Rectal smooth muscle tissue (tissue), 1 donor: ENCODE data around the gene EVI5L.

Experiments used
- H3K27ac ChIP-seq: one replicate; pipeline ENCODE4 v1.7.0; 2013; ENCODE audit warnings: low read depth, low read length, inconsistent platforms
- H3K27me3 ChIP-seq: one replicate; pipeline ENCODE4 v1.7.0; 2013; ENCODE audit warnings: low read length; ENCODE audit not compliant: control insufficient read depth, insufficient read depth
- H3K36me3 ChIP-seq: one replicate; pipeline ENCODE4 v1.7.0; 2013; ENCODE audit warnings: low read length; ENCODE audit not compliant: control insufficient read depth, insufficient read depth
- H3K4me1 ChIP-seq: one replicate; pipeline ENCODE4 v1.7.0; 2013; ENCODE audit warnings: low read length; ENCODE audit not compliant: control insufficient read depth, insufficient read depth
- H3K4me3 ChIP-seq: one replicate; pipeline ENCODE4 v1.7.0; 2013; ENCODE audit warnings: low read length
- H3K9ac ChIP-seq: one replicate; pipeline ENCODE4 v1.7.0; 2013; ENCODE audit warnings: low read length

EVI5L gene

GRCh38 chr19:7913652-7914051 is 83.6 kb downstream of the EVI5L start:
- H3K27ac ChIP-seq, result no peak overlapping the region
- H3K36me3 ChIP-seq, result peaks cover 15% of the 10 kb centered on the region
- H3K27me3 ChIP-seq, result peaks cover 26% of the 10 kb centered on the region
- no peak overlapping the region for H3K4me3 ChIP-seq
- no peaks in the 10 kb centered on the region for H3K4me1 ChIP-seq
- no peak overlapping the region for H3K9ac ChIP-seq

GRCh38 chr19:7914099-7914498 is 84.1 kb downstream of the EVI5L start:
- Histone ChIP-seq H3K4me3 (no peak overlapping the region), H3K4me1 (no peaks in the 10 kb centered on the region), H3K9ac (no peak overlapping the region), H3K27me3 (peaks cover 30% of the 10 kb centered on the region), H3K36me3 (peaks cover 15% of the 10 kb centered on the region), H3K27ac (no peak overlapping the region)
